ENCODE data around the gene TNFSF18.

- no peak for TF ChIP-seq ZNF274 (IDR thresholded peaks at IDR 0.05; ENCODE audit: low read depth, low read length)
- no peak for TF ChIP-seq YY1 (IDR thresholded peaks at IDR 0.05; ENCODE audit: insufficient read depth, insufficient read length)
- no peak for TF ChIP-seq SUZ12 (IDR thresholded peaks at IDR 0.05; ENCODE audit: extremely low read depth, insufficient read depth, insufficient read length)
Observed at GRCh38 chr1:172990598-172991215, 60.0 kb downstream of the TNFSF18 start.

Measured in NT2/D1 (cell line).